Naive thymus-derived CD8-positive, alpha-beta T cell (primary cell): ENCODE data around the gene SLC44A2. TPM values are rescaled to one million over a fixed set of nuclear protein-coding genes. Genes with fewer than 3 reads are reported as not detected.
"Not testable (repeated sequence)": the region's sequence is repeated elsewhere in the genome, so short reads cannot be mapped to it uniquely, and the experiment has no call there.

Source experiments
- ATAC-seq, 2 donors: fragments of 150-1000 bp; cut with Tn5 transposase in 1 of 2; sonication (Bioruptor Pico), chemical (Tn5 transposase) in 1 of 2; 1 replicate in 1 of 2; 2 replicates in 1 of 2; pipeline ENCODE4 v1.10.0; 2021; ENCODE audit warnings: mild to moderate bottlenecking in 2 of 2, moderate library complexity in 2 of 2
- POLR2A ChIA-PET: fragments of 350-600 bp; sonication (Branson Sonifier 250); formaldehyde crosslinking; loops from one replicate; lab custom pipeline; 2021; ENCODE audit warnings: antibody characterized with exemption; lab: Charles Lee
- DNase-seq, 10 donors: peaks; one replicate each; pipeline versions ENCODE4 v3.0.0 to v3.0.0-alpha.2; 2020 to 2022
- H3K27ac Mint-ChIP-seq, 10 donors: one replicate each; pipeline ENCODE4 v1.8.0; 2020 to 2022; ENCODE audit warnings: mild to moderate bottlenecking in 10 of 10, mixed read lengths in 10 of 10, moderate library complexity in 4 of 10, inconsistent platforms in 1 of 10
- H3K27me3 Mint-ChIP-seq, 5 donors: one replicate each; pipeline ENCODE4 v1.8.0; 2021 to 2022; ENCODE audit warnings: mixed read lengths in 5 of 5
- H3K36me3 Mint-ChIP-seq, 3 donors: one replicate each; pipeline ENCODE4 v1.8.0; 2020 to 2022; ENCODE audit warnings: mixed read lengths in 3 of 3, mild to moderate bottlenecking in 2 of 3, inconsistent platforms in 1 of 3
- H3K4me1 Mint-ChIP-seq, 4 donors: one replicate each; pipeline ENCODE4 v1.8.0; 2021 to 2022; ENCODE audit warnings: mixed read lengths in 4 of 4
- H3K4me3 Mint-ChIP-seq, 10 donors: one replicate each; pipeline ENCODE4 v1.8.0; 2020 to 2022; ENCODE audit warnings: mild to moderate bottlenecking in 10 of 10, mixed read lengths in 10 of 10, moderate library complexity in 6 of 10, inconsistent platforms in 1 of 10
- H3K9me3 Mint-ChIP-seq, 9 donors: one replicate each; pipeline ENCODE4 v1.8.0; 2020 to 2022; ENCODE audit warnings: mixed read lengths in 9 of 9, mild to moderate bottlenecking in 3 of 9, inconsistent platforms in 1 of 9, moderate library complexity in 1 of 9
- polyA plus RNA-seq, 3 donors: library from polyadenylated mRNA; unstranded; fragments of 300-500 nt; fragmentation: Illumina TruSeq; gene quantifications; one replicate each; pipeline ENCODE4 v1.2.3, GENCODE V29; 2021
- total RNA-seq, 8 experiments: library from RNA in 2 of 8; stranded (reverse) in 2 of 8; gene quantifications; one replicate each; pipeline ENCODE4 v1.2.3 and lab custom pipeline; 2021 to 2026

The SLC44A2 gene
- total and polyA plus RNA-seq, 5 experiments from 2014 or later = 201 to 331 (median 268) TPM

DNA sequence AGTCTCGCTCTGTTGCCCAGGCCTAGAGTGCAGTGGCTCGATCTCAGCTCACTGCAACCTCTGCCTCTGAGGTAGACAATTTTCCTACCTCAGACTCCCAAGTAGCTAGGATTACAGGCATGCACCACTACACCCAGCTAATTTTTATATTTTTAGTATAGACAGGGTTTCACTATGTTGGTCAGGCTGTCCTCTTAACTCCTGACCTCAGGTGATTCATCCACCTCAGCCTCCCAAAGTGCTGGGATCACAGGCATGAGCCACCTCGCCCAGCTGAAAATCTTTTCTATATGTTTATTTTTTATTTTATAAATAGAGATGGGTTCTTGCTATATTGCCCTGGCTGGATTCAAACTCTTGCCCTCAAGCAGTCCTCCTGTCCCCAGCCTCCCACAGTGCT, 46.6 kb downstream of the SLC44A2 start:
- not testable (repeated sequence) for H3K9me3 Mint-ChIP-seq, ATAC-seq, H3K4me3 Mint-ChIP-seq, DNase-seq, H3K27ac Mint-ChIP-seq, H3K27me3 Mint-ChIP-seq
- peaks cover 0 to 79% (median 8%) of the 10 kb centered on the region in 3 donors for H3K36me3 Mint-ChIP-seq
- H3K4me1 Mint-ChIP-seq = peaks cover 17 to 43% (median 34%) of the 10 kb centered on the region in 4 donors
- POLR2A ChIA-PET = interaction anchor here (0.6 kb wide), 1 partner anchor 179 kb away, joined by 4 read pairs; no protein-coding TSS in a partner anchor

DNA sequence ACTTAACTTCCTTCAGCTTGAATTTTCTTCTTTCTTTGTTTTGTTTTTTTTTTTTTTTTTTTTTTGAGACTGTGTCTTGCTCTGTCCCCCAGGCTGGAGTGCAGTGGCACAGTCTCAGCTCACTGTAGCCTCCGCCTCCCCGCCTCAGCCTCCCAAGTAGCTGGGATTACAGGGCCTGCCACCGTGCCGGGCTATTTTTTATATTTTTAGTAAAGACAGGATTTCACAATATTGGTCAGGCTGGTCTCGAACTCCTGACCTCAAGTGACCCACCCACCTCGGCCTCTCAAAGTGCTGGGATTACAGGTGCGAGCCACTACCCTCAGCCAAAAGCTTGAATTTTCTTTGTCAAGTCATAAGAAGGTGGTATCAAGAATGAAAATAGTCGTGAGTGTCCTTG, 49.9 kb downstream of the SLC44A2 start:
- H3K9me3 Mint-ChIP-seq, POLR2A ChIA-PET, ATAC-seq, H3K27me3 Mint-ChIP-seq, H3K4me3 Mint-ChIP-seq, DNase-seq: not testable (repeated sequence)
- Mint-ChIP-seq H3K4me1 (peaks cover 5 to 13% (median 10%) of the 10 kb centered on the region in 4 donors), H3K36me3 (peaks cover 0 to 89% (median 18%) of the 10 kb centered on the region in 3 donors), H3K27ac (peak overlapping the region in 1 of 10 donors; percentile 33)

DNA sequence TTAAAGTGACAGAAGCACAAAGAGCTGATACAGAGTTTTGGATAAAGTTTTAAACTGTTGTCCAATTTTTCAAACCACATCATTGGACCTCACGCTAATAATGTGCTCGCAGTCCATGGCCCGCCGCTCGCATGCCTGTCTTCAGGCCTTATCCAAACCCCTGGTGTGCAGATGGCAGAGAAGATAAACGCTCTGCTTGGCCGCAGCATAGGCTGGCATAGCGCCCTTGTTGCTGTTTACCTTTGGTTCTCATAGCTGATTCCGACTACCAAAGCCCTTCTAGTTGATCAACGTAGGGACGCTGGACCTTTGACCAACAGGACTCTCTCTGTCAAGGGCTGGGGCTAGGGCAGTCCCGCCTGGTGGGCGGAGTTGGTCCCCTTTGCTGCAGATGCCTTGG, 52.4 kb downstream of the SLC44A2 start:
- no peaks in the 10 kb centered on the region for H3K9me3 Mint-ChIP-seq
- POLR2A ChIA-PET = no interaction called here
- ATAC-seq (no peak), DNase-seq (no peak)
- H3K27ac Mint-ChIP-seq = no peak overlapping the region
- H3K36me3 Mint-ChIP-seq = peaks cover 0 to 97% (median 24%) of the 10 kb centered on the region in 3 donors
- no peaks in the 10 kb centered on the region for H3K27me3 Mint-ChIP-seq
- H3K4me3 Mint-ChIP-seq = no peak overlapping the region
- H3K4me1 Mint-ChIP-seq = peaks cover 0 to 4% (median 1%) of the 10 kb centered on the region in 4 donors

DNA sequence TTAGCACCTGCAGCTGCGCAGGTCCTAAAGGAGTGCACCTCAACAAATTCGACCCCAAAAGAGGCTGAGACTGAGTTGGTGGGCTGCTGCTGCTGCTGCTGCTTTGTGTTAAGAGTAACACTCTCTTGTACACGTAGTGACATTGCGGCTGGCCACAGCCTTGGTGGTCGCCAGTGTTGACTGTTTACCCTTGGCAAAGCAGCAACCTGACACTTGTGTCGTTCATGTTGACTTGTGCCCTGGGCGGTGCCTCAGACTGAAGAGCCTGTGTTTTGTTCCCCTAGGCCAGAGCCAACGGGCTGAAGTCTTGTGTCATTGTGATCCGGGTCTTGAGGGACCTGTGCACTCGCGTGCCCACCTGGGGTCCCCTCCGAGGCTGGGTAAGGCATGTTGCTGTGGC, 53.5 kb downstream of the SLC44A2 start:
- H3K4me1 Mint-ChIP-seq = peaks cover 0 to 4% (median 0%) of the 10 kb centered on the region in 4 donors
- peak overlapping the region in 2 of 10 donors; percentile 33 to 49 for H3K27ac Mint-ChIP-seq
- H3K9me3 Mint-ChIP-seq = no peaks in the 10 kb centered on the region
- peaks cover 0 to 95% (median 19%) of the 10 kb centered on the region in 3 donors for H3K36me3 Mint-ChIP-seq
- POLR2A ChIA-PET = interaction anchor here (0.6 kb wide), 1 partner anchor 70 kb away, joined by 3 read pairs; no protein-coding TSS in a partner anchor
- DNase-seq (no peak), ATAC-seq (no peak)
- H3K27me3 Mint-ChIP-seq = no peaks in the 10 kb centered on the region
- H3K4me3 Mint-ChIP-seq = no peak overlapping the region

DNA sequence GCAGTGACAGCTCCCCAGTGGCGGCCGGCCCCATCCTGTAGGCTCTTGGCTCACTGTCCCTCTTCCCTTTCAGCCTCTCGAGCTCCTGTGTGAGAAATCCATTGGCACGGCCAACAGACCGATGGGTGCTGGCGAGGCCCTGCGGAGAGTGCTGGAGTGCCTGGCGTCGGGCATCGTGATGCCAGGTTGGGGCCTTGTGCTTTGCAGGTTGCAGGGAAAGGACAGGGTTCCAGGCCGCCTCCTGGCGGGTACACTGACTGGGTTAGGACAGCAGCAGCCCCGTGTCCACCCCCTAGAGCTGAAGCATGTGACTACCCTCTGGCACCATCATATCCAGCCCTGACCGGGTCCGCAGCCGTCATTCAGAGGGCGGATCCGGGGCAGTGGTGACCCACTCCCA, 54.4 kb downstream of the SLC44A2 start:
- peak overlapping the region in 2 of 10 donors; percentile 33 to 59 for H3K27ac Mint-ChIP-seq
- ATAC-seq (no peak), DNase-seq (no peak)
- H3K4me3 Mint-ChIP-seq = no peak overlapping the region
- POLR2A ChIA-PET = no interaction called here
- no peaks in the 10 kb centered on the region for H3K9me3 Mint-ChIP-seq
- H3K36me3 Mint-ChIP-seq = peaks cover 0 to 95% (median 24%) of the 10 kb centered on the region in 3 donors
- H3K27me3 Mint-ChIP-seq = no peaks in the 10 kb centered on the region
- H3K4me1 Mint-ChIP-seq = peaks cover 0 to 4% (median 0%) of the 10 kb centered on the region in 4 donors

DNA sequence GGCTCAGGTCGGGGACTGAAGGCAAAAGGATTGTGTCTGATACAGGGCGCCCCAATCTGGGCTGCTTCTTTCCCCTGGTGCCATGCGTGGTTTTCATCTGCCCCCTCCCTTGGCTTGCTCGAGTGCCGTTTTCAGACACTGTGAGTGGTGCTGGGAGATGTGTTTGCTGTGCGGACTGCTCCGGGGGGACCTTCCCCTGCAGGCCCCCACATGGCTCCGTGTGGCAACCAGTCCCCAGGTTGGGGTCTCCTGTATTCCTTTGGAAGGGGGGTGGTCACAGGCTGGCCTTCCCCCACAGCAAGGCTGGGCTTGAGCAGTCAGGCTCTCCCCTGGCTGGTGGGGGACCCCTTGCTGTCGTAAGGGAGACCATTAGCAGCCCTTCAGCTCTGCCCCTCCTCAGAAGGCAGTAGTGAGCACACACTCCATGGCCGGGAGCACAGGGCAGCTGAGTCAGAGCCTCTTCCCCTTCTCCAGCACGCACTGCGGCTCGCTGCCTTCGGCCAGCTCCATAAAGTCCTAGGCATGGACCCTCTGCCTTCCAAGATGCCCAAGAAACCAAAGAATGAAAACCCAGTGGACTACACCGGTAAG, 55.3 kb downstream of the SLC44A2 start:
- H3K36me3 Mint-ChIP-seq = peaks cover 0 to 94% (median 24%) of the 10 kb centered on the region in 3 donors
- no peaks in the 10 kb centered on the region for H3K9me3 Mint-ChIP-seq
- peaks cover 0 to 4% (median 0%) of the 10 kb centered on the region in 4 donors for H3K4me1 Mint-ChIP-seq
- H3K27ac Mint-ChIP-seq = peak overlapping the region in 3 of 10 donors; percentile 42 to 69 (median 55)
- POLR2A ChIA-PET = no interaction called here
- no peak for DNase-seq
- peak overlapping the region in 2 of 10 donors; percentile 14 to 24 for H3K4me3 Mint-ChIP-seq
- no peaks in the 10 kb centered on the region for H3K27me3 Mint-ChIP-seq
- no peak for ATAC-seq

DNA sequence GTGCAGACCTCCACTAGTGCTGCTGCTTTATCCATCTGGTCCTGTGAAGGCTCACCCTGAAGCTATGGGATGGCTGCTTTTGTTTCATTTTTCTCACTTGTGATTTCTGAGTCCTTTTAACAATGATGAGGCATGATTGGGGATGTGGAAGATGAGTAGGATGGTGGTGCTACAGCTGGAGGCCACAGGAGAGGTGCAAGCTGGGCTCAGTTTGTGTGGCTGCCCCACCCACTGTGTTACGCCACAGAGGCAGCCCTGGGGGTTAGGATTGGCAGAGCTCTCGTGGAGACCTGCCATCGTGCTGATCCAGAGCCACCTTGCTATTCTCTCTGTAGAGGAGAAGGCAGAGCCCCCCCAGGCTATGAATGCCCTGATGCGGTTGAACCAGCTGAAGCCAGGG, 56.3 kb downstream of the SLC44A2 start:
- H3K9me3 Mint-ChIP-seq = no peaks in the 10 kb centered on the region
- H3K4me1 Mint-ChIP-seq = peaks cover 0 to 4% (median 0%) of the 10 kb centered on the region in 4 donors
- DNase-seq (no peak), ATAC-seq (no peak)
- peaks cover 0 to 88% (median 23%) of the 10 kb centered on the region in 3 donors for H3K36me3 Mint-ChIP-seq
- no peaks in the 10 kb centered on the region for H3K27me3 Mint-ChIP-seq
- peak overlapping the region in 1 of 10 donors; percentile 1 for H3K4me3 Mint-ChIP-seq
- peak overlapping the region in 2 of 10 donors; percentile 19 to 37 for H3K27ac Mint-ChIP-seq
- POLR2A ChIA-PET = interaction anchor here (0.6 to 1.7 kb wide), 4 partner anchors 14 to 150 kb away, joined by 3 to 6 read pairs (median 4); no protein-coding TSS in a partner anchor

DNA sequence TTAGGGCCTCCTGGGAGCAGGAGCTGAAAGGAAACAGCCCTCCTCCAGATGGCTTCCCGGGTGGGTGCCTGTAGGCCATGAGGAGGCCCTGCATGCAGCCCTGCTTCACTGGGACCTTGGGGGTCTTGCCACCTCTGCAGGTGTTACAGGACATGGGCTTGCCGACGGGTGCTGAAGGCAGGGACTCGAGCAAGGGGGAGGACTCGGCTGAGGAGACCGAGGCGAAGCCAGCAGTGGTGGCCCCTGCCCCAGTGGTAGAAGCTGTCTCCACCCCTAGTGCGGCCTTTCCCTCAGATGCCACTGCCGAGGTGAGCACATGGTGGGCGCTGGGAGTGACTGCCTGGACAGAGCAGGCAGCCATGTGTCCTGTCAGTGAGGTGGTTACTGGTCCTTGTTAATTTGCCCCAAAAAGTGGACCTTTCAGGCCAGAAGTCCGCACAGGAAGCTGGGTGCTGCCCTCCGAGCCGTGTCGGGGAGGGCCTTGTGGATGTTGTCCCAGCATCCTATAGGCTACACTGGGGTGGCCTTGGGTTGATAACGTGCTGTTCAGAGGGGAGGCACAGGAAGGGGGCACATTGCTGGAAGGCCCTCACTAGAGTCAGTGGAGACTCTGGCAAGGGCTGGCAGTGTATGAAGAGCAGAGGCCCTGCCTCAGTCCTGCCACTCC, 57.2 kb downstream of the SLC44A2 start:
- H3K27ac Mint-ChIP-seq = peak overlapping the region in 2 of 10 donors; percentile 21 to 66
- DNase-seq = no peak
- no peaks in the 10 kb centered on the region for H3K27me3 Mint-ChIP-seq
- POLR2A ChIA-PET = interaction anchor here (0.5 to 1.7 kb wide), 4 partner anchors 14 to 179 kb away, joined by 3 to 6 read pairs (median 4); no protein-coding TSS in a partner anchor
- H3K9me3 Mint-ChIP-seq = no peaks in the 10 kb centered on the region
- H3K36me3 Mint-ChIP-seq = peaks cover 0 to 85% (median 19%) of the 10 kb centered on the region in 3 donors
- ATAC-seq = no peak
- H3K4me1 Mint-ChIP-seq = peaks cover 0 to 4% (median 0%) of the 10 kb centered on the region in 4 donors
- H3K4me3 Mint-ChIP-seq = peak overlapping the region in 1 of 10 donors; percentile 4

DNA sequence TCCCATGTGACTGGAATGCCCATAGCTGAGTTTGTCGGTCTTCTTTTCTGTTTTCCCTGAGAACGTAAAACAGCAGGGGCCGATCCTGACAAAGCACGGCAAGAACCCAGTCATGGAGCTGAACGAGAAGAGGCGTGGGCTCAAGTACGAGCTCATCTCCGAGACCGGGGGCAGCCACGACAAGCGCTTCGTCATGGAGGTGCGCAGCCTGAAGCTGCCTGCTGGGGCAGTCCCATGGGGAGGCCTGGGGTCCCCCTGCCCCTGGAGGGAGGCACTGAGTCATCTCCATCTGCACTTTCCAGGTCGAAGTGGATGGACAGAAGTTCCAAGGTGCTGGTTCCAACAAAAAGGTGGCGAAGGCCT, 57.7 kb downstream of the SLC44A2 start:
- Mint-ChIP-seq H3K27ac (peak overlapping the region in 2 of 10 donors; percentile 9 to 66), H3K36me3 (peaks cover 0 to 84% (median 14%) of the 10 kb centered on the region in 3 donors), H3K4me3 (no peak overlapping the region), H3K27me3 (no peaks in the 10 kb centered on the region), H3K9me3 (no peaks in the 10 kb centered on the region), H3K4me1 (peaks cover 0 to 4% (median 0%) of the 10 kb centered on the region in 4 donors)
- ATAC-seq (no peak), DNase-seq (no peak)
- POLR2A ChIA-PET = interaction anchor here (0.5 to 1.7 kb wide), 2 partner anchors 80 to 180 kb away, joined by 4 read pairs; no protein-coding TSS in a partner anchor

DNA sequence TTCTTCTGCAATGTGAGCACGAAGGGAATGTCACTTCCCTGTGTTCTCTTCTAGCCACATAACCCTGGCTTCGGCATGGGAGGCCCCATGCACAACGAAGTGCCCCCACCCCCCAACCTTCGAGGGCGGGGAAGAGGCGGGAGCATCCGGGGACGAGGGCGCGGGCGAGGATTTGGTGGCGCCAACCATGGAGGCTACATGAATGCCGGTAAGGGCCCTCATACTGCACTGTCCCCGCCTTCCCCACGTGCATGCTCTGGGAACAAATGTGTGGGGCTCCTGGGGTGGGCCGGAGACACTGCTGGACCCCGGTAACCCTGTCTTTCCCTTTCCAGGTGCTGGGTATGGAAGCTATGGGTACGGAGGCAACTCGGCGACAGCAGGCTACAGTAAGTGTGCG, 58.2 kb downstream of the SLC44A2 start:
- H3K27me3 Mint-ChIP-seq = no peaks in the 10 kb centered on the region
- DNase-seq (no peak), ATAC-seq (no peak)
- H3K4me1 Mint-ChIP-seq = peaks cover 0 to 4% (median 0%) of the 10 kb centered on the region in 4 donors
- H3K9me3 Mint-ChIP-seq = no peaks in the 10 kb centered on the region
- POLR2A ChIA-PET = no interaction called here
- H3K36me3 Mint-ChIP-seq = peaks cover 0 to 83% (median 14%) of the 10 kb centered on the region in 3 donors
- H3K27ac Mint-ChIP-seq = peak overlapping the region in 1 of 10 donors; percentile 5
- no peak overlapping the region for H3K4me3 Mint-ChIP-seq

DNA sequence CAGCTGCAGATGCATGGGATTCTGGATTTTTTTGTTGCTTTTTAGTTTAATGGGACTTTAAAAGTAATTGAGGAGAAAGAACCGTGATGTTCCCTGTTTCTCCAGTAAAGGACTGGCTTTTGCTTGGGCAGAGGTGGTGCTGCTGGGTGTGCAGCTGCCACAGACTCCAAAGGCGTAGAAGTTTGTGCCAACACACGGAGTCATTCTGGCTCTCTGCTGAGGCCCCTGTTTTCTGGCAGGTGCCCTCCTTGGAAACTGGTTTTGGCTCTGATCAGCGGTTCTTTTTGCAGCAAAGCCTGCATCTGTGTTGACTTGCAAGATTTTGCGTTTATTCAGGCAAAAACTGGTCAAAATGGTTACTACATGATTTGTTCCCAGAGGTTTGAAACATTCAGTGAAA, 59.9 kb downstream of the SLC44A2 start:
- H3K4me1 Mint-ChIP-seq = peaks cover 0 to 6% (median 0%) of the 10 kb centered on the region in 4 donors
- H3K9me3 Mint-ChIP-seq = no peaks in the 10 kb centered on the region
- ATAC-seq = no peak
- H3K27ac Mint-ChIP-seq = no peak overlapping the region
- POLR2A ChIA-PET = no interaction called here
- no peak overlapping the region for H3K4me3 Mint-ChIP-seq
- H3K36me3 Mint-ChIP-seq = peaks cover 0 to 83% (median 15%) of the 10 kb centered on the region in 3 donors
- H3K27me3 Mint-ChIP-seq = no peaks in the 10 kb centered on the region
- no peak for DNase-seq

DNA sequence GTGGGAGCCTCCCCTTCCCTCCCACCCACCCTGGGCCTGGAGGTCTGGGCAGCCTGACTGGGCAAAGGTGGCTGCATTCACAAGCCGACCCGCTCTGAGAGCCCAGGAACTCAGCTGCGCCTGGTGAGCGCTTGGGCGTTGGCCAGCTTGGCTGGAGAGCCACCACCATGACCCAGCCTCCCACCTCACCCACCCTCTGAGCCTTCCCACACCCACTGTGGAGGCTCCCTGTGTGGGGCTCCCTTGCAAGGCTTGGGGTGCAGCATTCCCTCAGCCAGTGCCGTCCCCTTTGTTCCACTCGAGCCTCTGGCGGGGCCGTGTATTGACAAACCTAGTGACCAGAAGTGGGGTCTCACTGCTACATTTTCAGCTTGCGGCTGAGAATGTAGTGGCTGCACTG, 60.8 kb downstream of the SLC44A2 start:
- Mint-ChIP-seq H3K4me3 (no peak overlapping the region), H3K9me3 (no peaks in the 10 kb centered on the region), H3K4me1 (peaks cover 0 to 5% (median under 1%) of the 10 kb centered on the region in 4 donors), H3K27me3 (no peaks in the 10 kb centered on the region), H3K27ac (no peak overlapping the region), H3K36me3 (peaks cover 0 to 83% (median 11%) of the 10 kb centered on the region in 3 donors)
- POLR2A ChIA-PET = no interaction called here
- DNase-seq (no peak), ATAC-seq (no peak)
